Measurements from ENCODE around the gene INHBB.

The INHBB gene

DNA sequence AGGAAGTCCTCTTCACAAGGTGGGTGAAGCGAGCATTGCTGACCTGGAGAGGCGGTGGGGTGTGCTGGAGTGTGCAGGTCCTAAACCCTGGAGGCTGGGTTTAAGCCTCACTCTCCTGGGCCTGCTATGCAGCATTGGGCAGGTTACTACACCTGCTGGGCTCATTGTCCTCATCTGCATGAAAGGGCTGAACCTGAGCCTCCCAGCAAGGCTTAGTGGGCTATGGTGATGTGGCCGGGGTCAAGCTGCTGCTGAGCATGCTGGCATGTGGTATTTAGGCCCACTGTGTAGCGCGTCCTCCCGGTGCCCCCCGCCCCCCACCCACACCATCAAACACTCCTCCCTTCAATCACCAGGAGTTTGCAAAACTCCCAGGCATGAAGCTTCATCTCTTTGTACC lies 37.3 kb downstream of the INHBB start:
- TF ChIP-seq, protein P1, sequence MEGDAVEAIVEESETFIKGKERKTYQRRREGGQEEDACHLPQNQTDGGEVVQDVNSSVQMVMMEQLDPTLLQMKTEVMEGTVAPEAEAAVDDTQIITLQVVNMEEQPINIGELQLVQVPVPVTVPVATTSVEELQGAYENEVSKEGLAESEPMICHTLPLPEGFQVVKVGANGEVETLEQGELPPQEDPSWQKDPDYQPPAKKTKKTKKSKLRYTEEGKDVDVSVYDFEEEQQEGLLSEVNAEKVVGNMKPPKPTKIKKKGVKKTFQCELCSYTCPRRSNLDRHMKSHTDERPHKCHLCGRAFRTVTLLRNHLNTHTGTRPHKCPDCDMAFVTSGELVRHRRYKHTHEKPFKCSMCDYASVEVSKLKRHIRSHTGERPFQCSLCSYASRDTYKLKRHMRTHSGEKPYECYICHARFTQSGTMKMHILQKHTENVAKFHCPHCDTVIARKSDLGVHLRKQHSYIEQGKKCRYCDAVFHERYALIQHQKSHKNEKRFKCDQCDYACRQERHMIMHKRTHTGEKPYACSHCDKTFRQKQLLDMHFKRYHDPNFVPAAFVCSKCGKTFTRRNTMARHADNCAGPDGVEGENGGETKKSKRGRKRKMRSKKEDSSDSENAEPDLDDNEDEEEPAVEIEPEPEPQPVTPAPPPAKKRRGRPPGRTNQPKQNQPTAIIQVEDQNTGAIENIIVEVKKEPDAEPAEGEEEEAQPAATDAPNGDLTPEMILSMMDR (IDR thresholded peaks at IDR 0.05; ENCODE audit: low read length), result no peak
- no peak for TF ChIP-seq EZH2 (IDR thresholded peaks at IDR 0.05; ENCODE audit: borderline replicate concordance, low read length)
- no peaks in the 10 kb centered on the region for H3K9me2 ChIP-seq (ENCODE audit: low read depth, low read length)
- H3K79me2 ChIP-seq (ENCODE audit: insufficient read depth, low read length), result no peaks in the 10 kb centered on the region
- H3K4me3 ChIP-seq (ENCODE audit: low read depth, low read length, poor library complexity, severe bottlenecking), result no peak overlapping the region
- no peaks in the 10 kb centered on the region for H3K36me3 ChIP-seq (ENCODE audit: insufficient read depth, low read length)
- no peak overlapping the region for H3K4me2 ChIP-seq (ENCODE audit: low read length)
- H3K27me3 ChIP-seq (ENCODE audit: insufficient read depth, low read length), result no peaks in the 10 kb centered on the region
- no peaks in the 10 kb centered on the region for H3K4me1 ChIP-seq (ENCODE audit: insufficient read depth, low read length, severe bottlenecking)
- H3K9ac ChIP-seq (ENCODE audit: low read length), result no peak overlapping the region
- no peaks in the 10 kb centered on the region for H3K9me3 ChIP-seq (ENCODE audit: low read length)
- no peak overlapping the region for H3K27ac ChIP-seq (ENCODE audit: low read depth, low read length, poor library complexity, severe bottlenecking)
- H3F3A ChIP-seq (ENCODE audit: insufficient read depth, low read length), result no peaks in the 10 kb centered on the region
- H2AFZ ChIP-seq (ENCODE audit: low read length), result no peak overlapping the region
- H4K20me1 ChIP-seq (ENCODE audit: insufficient read depth, low read length), result no peaks in the 10 kb centered on the region

- Histone ChIP-seq H3K9me2 (ENCODE audit: low read depth, low read length) (no peaks in the 10 kb centered on the region), H2AFZ (ENCODE audit: low read length) (no peak overlapping the region), H3K27me3 (ENCODE audit: insufficient read depth, low read length) (no peaks in the 10 kb centered on the region), H3K9ac (ENCODE audit: low read length) (no peak overlapping the region), H3K79me2 (ENCODE audit: insufficient read depth, low read length) (no peaks in the 10 kb centered on the region), H3K9me3 (ENCODE audit: low read length) (no peaks in the 10 kb centered on the region), H3K27ac (ENCODE audit: low read depth, low read length, poor library complexity, severe bottlenecking) (no peak overlapping the region), H3K4me3 (ENCODE audit: low read depth, low read length, poor library complexity, severe bottlenecking) (no peak overlapping the region), H3K4me1 (ENCODE audit: insufficient read depth, low read length, severe bottlenecking) (no peaks in the 10 kb centered on the region), H3F3A (ENCODE audit: insufficient read depth, low read length) (no peaks in the 10 kb centered on the region), H3K36me3 (ENCODE audit: insufficient read depth, low read length) (no peaks in the 10 kb centered on the region), H3K4me2 (ENCODE audit: low read length) (no peak overlapping the region), H4K20me1 (ENCODE audit: insufficient read depth, low read length) (no peaks in the 10 kb centered on the region)
- no peak for TF ChIP-seq EZH2 (IDR thresholded peaks at IDR 0.05; ENCODE audit: borderline replicate concordance, low read length)
- TF ChIP-seq, protein P1 (IDR thresholded peaks at IDR 0.05; ENCODE audit: low read length), result no peak
Observed at GRCh38 chr2:120383631-120384340, 37.9 kb downstream of the INHBB start.

DNA sequence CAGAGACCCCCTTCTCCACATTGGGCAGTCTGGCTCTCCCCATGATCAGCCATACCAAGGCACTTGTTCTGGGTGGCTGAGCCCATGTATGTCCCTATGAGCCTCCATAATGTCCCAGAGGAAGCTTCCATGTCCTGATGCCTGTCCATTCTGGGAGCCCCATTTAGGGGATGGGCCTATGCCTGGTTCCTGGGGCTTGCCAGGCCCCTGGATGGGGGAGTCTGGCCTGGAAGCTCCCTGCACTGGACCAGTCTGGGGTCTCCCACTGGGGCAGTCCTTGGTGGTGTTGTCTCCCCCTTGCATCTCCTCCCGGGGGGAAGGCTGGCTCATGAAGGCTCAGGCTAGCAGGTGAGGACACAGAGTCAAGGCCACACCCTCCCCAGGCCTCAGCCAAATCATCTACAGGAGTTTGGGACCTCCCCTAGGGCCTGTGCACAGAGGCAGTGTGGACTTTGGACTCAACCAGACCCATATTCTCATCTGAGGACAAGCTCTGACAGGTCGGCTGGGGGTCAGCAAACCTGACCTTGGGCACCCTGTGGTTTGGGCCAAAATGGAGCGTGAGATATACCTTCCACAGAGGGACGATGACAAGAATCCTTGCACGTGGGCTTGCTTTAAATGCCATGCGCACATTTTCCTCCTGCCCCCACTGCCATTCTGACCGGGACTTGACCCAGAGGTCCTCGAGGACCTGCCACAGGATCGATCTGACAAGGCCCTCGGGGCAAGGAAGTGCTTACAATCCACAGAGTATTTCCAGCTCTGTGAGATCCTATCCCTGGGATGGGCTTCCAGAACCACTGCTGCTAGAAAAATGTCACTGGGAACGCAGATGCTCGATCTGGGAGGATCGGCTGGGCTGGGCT lies 38.8 kb downstream of the INHBB start:
- no peaks in the 10 kb centered on the region for H3K27me3 ChIP-seq (ENCODE audit: insufficient read depth, low read length)
- H4K20me1 ChIP-seq (ENCODE audit: insufficient read depth, low read length), result no peaks in the 10 kb centered on the region
- H3K4me3 ChIP-seq (ENCODE audit: low read depth, low read length, poor library complexity, severe bottlenecking), result no peak overlapping the region
- no peak overlapping the region for H3K4me2 ChIP-seq (ENCODE audit: low read length)
- H3K79me2 ChIP-seq (ENCODE audit: insufficient read depth, low read length), result no peaks in the 10 kb centered on the region
- H3K27ac ChIP-seq (ENCODE audit: low read depth, low read length, poor library complexity, severe bottlenecking), result no peak overlapping the region
- no peaks in the 10 kb centered on the region for H3F3A ChIP-seq (ENCODE audit: insufficient read depth, low read length)
- H3K9me3 ChIP-seq (ENCODE audit: low read length), result no peaks in the 10 kb centered on the region
- H3K9ac ChIP-seq (ENCODE audit: low read length), result no peak overlapping the region
- H3K9me2 ChIP-seq (ENCODE audit: low read depth, low read length), result no peaks in the 10 kb centered on the region
- no peaks in the 10 kb centered on the region for H3K36me3 ChIP-seq (ENCODE audit: insufficient read depth, low read length)
- no peak overlapping the region for H2AFZ ChIP-seq (ENCODE audit: low read length)
- TF ChIP-seq, protein P1 (IDR thresholded peaks at IDR 0.05; ENCODE audit: low read length), result no peak
- no peak for TF ChIP-seq EZH2 (IDR thresholded peaks at IDR 0.05; ENCODE audit: borderline replicate concordance, low read length)
- H3K4me1 ChIP-seq (ENCODE audit: insufficient read depth, low read length, severe bottlenecking), result no peaks in the 10 kb centered on the region
